Measurements from ENCODE around the gene HOXC6. TPM values are rescaled to one million over a fixed set of nuclear protein-coding genes. Genes with fewer than 3 reads are reported as not detected.
"Not testable (repeated sequence)": the region's sequence is repeated elsewhere in the genome, so short reads cannot be mapped to it uniquely, and the experiment has no call there.

HOXC6 gene
- total RNA-seq, 1 donor: not detected

GRCh38 chr12:54075974-54076373 lies 47.7 kb downstream of the HOXC6 start:
- Histone ChIP-seq H3K9me3 (ENCODE audit: low read depth, low read length) (no peaks in the 10 kb centered on the region), H3K4me1 (ENCODE audit: insufficient read depth, low read length) (no peaks in the 10 kb centered on the region), H3K4me3 (ENCODE audit: low read length) (no peak overlapping the region), H3K27me3 (ENCODE audit: insufficient read depth, low read length) (peaks cover 8% of the 10 kb centered on the region)

- not testable (repeated sequence) for H3K9me3 ChIP-seq (ENCODE audit: low read depth, low read length); H3K4me3 ChIP-seq (ENCODE audit: low read length); H3K4me1 ChIP-seq (ENCODE audit: insufficient read depth, low read length); H3K27me3 ChIP-seq (ENCODE audit: insufficient read depth, low read length)
Observed at GRCh38 chr12:54077843-54078242, 49.6 kb downstream of the HOXC6 start.

DNA sequence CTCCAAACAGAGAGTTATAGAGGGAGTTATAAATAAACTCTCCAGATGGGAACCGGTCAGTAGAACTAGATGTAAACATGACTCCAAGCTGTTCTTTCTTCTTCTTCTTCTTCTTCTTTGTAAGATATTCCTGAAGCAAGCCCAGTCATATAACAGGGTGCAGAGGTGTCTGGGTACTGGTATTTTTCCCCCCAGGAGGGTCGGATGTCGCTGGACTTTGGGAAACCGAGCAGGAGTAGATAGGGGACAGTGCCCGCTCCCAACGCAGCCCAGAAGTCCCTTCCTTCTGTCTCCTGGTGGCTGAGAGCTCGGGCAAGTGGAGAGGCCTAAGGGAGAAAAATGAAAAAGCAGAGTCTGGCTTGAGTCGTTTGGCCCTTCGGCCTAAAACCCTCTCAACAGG lies 50.9 kb downstream of the HOXC6 start:
- not testable (repeated sequence) for H3K27me3 ChIP-seq (ENCODE audit: insufficient read depth, low read length); H3K9me3 ChIP-seq (ENCODE audit: low read depth, low read length); H3K4me3 ChIP-seq (ENCODE audit: low read length)
- H3K4me1 ChIP-seq (ENCODE audit: insufficient read depth, low read length): peaks cover 11% of the 10 kb centered on the region

Other genes starting within 250 kb of the HOXC6 start
- gene HOXC13, start 89.6 kb upstream of the HOXC6 start, total RNA-seq: not detected
- not detected for gene HOXC12, start 73.5 kb upstream of the HOXC6 start, total RNA-seq
- not detected for gene HOXC11, start 55.3 kb upstream of the HOXC6 start, total RNA-seq
- gene HOTAIR, start 53.5 kb upstream of the HOXC6 start, total RNA-seq: not detected
- gene HOXC10, start 43.3 kb upstream of the HOXC6 start, total RNA-seq: not detected
- gene HOXC9, start 28.3 kb upstream of the HOXC6 start, total RNA-seq: not detected
- not detected for gene HOXC8, start 19.5 kb upstream of the HOXC6 start, total RNA-seq
- not detected for gene HOXC5, start 4.6 kb downstream of the HOXC6 start, total RNA-seq
- gene HOXC4, start 25.4 kb downstream of the HOXC6 start, total RNA-seq: 0.42 TPM
- 3.3 TPM for gene SMUG1, start 160.5 kb downstream of the HOXC6 start, total RNA-seq

Measured in mononuclear cell (primary cell).